H1 (cell line): ENCODE results near the gene MOB1B. TPM values are rescaled to one million over a fixed set of nuclear protein-coding genes. Genes with fewer than 3 reads are reported as not detected.

ENCODE experiments used
- GABPA ChIP-seq: IDR thresholded peaks from 2 replicates; pipeline ENCODE4 v1.6.1; 2011; ENCODE audit warnings: mild to moderate bottlenecking, low read length, moderate library complexity, borderline replicate concordance; ENCODE audit not compliant: insufficient read depth
- MAFK ChIP-seq: IDR thresholded peaks from 2 replicates; pipeline ENCODE4 v1.6.1; 2012; ENCODE audit warnings: low read depth, mild to moderate bottlenecking, improper control_type of control experiment, low read length
- PHF8 ChIP-seq: fragments of 200-600 bp; sonication (generic); conservative IDR thresholded peaks from 2 replicates; pipeline ENCODE4 v1.7.1; 2012; ENCODE audit warnings: low read depth, mild to moderate bottlenecking, inconsistent platforms, low read length, moderate library complexity
- TCF12 ChIP-seq: IDR thresholded peaks from 2 replicates; pipeline ENCODE4 v1.6.1; 2011; ENCODE audit warnings: low read depth, mild to moderate bottlenecking, low read length
- polyA plus RNA-seq, 7 experiments: library from polyadenylated mRNA; depleted of rRNA in 3 of 7; stranded (reverse) in 5 of 7; unstranded in 2 of 7; fragments of >200 nt in 5 of 7; fragments of 200-250 nt in 2 of 7; gene quantifications; 1 replicate in 5 of 7; 2 replicates in 1 of 7; 4 replicates in 1 of 7; pipeline versions ENCODE4 v1.2.1 to v1.2.3, GENCODE V29; 2011 to 2013; ENCODE audit warnings: missing spikeins in 2 of 7, mixed read lengths in 2 of 7
- total RNA-seq: library from RNA; stranded (reverse); fragmentation: NEBNext Ultra II Directional; extraction: Animal tissue kit (Norgen Biotek cat#: 25700); gene quantifications from 2 replicates; pipeline ENCODE4 v1.2.1, GENCODE V29; 2021

MOB1B gene
- total and polyA plus RNA-seq, 2 of the 8 experiments (the other 6 are each of a cell fraction or from before 2014, with no cell fraction given), result 3.8 to 33.5 TPM

DNA sequence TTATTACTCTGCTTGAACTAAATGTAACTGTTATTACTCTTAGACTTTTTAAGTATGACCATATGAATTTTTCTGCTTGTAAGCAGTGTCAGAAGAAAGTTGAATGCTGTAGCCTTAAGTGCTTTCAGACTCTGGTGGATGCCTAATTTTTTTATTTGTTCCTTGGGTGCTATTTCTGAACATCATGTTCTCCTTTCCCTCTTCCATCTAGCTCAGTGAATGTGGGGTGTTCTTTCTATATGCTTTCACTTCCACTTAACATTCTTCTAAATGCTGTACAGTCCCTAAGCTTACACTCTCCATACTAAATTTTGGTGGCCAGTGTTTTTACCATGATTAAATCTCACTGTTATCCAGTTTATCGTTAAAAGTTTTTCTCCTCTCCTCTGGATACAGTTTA lies 94.9 kb downstream of the MOB1B start (continued):
- TF ChIP-seq TCF12 (no peak), MAFK (no peak), GABPA (no peak), PHF8 (no peak)
